IPS DF 6.9 (cell line): Measurements from ENCODE around the gene KLHL40.

ENCODE experiments used
- DNase-seq: peaks from one replicate; pipeline ENCODE4 v3.0.0-alpha.2; 2013; ENCODE audit warnings: low read depth, low spot score
- H3K27ac ChIP-seq: one replicate; pipeline ENCODE4 v1.5.1; 2013; ENCODE audit warnings: low read length, control low read depth
- H3K27me3 ChIP-seq: 2 replicates; pipeline ENCODE4 v1.6.1; 2013; ENCODE audit warnings: mild to moderate bottlenecking, low read length; ENCODE audit not compliant: control insufficient read depth, insufficient read depth
- H3K36me3 ChIP-seq: 2 replicates; pipeline ENCODE4 v1.6.1; 2013; ENCODE audit warnings: low read length; ENCODE audit not compliant: control insufficient read depth, insufficient read depth
- H3K4me1 ChIP-seq: 2 replicates; pipeline ENCODE4 v1.6.1; 2013; ENCODE audit warnings: low read length; ENCODE audit not compliant: control insufficient read depth, insufficient read depth
- H3K4me3 ChIP-seq: 2 replicates; pipeline ENCODE4 v1.5.1; 2013; ENCODE audit warnings: mild to moderate bottlenecking, low read length
- H3K9me3 ChIP-seq: 2 replicates; pipeline ENCODE4 v1.6.1; 2013; ENCODE audit warnings: low read length, inconsistent platforms; ENCODE audit not compliant: control insufficient read depth, insufficient read depth
- WGBS: extraction: QIAGEN DNeasy Blood & Tissue Kit; methylation state at CpG from one replicate; pipeline ENCODE4 v1.1.7; 2013; ENCODE audit warnings: mixed read lengths, missing lambda C conversion rate; ENCODE audit not compliant: insufficient read length, insufficient coverage; 5-methylcytosine and 5-hydroxymethylcytosine counted together

Gene KLHL40

GRCh38 chr3:42662813-42663535, 22.4 kb upstream of the KLHL40 start:
- no CpG with 5 or more reads among the region's 12 CpGs for WGBS

GRCh38 chr3:42663581-42664437, 21.5 kb upstream of the KLHL40 start:
- Histone ChIP-seq H3K4me3 (no peak overlapping the region), H3K36me3 (no peaks in the 10 kb centered on the region; the same call in 1 of the 2 replicates), H3K9me3 (no peaks in the 10 kb centered on the region), H3K27ac (no peak overlapping the region), H3K27me3 (no peaks in the 10 kb centered on the region), H3K4me1 (peaks cover 2% of the 10 kb centered on the region; the same call in 1 of the 2 replicates)
- no CpG with 5 or more reads among the region's 38 CpGs for whole genome bisulfite sequencing
- DNase-seq = no peak

More at GRCh38 chr3:42662813-42663535, 22.4 kb upstream of the KLHL40 start:
- Histone ChIP-seq H3K36me3 (peaks cover 4% of the 10 kb centered on the region; the same call in 1 of the 2 replicates), H3K27ac (no peak overlapping the region), H3K4me1 (peaks cover 2% of the 10 kb centered on the region; the same call in 1 of the 2 replicates), H3K4me3 (no peak overlapping the region), H3K9me3 (no peaks in the 10 kb centered on the region), H3K27me3 (no peaks in the 10 kb centered on the region)
- DNase-seq = no peak

- no peak for DNase-seq
- WGBS = no CpG with 5 or more reads among the region's 19 CpGs
- Histone ChIP-seq H3K9me3 (no peaks in the 10 kb centered on the region), H3K27me3 (no peaks in the 10 kb centered on the region), H3K36me3 (no peaks in the 10 kb centered on the region; the same call in 1 of the 2 replicates), H3K4me3 (no peak overlapping the region), H3K4me1 (peaks cover 2% of the 10 kb centered on the region; the same call in 1 of the 2 replicates), H3K27ac (no peak overlapping the region)
These were observed 20.9 kb upstream of the KLHL40 start for GRCh38 chr3:42664438-42664803.

DNA sequence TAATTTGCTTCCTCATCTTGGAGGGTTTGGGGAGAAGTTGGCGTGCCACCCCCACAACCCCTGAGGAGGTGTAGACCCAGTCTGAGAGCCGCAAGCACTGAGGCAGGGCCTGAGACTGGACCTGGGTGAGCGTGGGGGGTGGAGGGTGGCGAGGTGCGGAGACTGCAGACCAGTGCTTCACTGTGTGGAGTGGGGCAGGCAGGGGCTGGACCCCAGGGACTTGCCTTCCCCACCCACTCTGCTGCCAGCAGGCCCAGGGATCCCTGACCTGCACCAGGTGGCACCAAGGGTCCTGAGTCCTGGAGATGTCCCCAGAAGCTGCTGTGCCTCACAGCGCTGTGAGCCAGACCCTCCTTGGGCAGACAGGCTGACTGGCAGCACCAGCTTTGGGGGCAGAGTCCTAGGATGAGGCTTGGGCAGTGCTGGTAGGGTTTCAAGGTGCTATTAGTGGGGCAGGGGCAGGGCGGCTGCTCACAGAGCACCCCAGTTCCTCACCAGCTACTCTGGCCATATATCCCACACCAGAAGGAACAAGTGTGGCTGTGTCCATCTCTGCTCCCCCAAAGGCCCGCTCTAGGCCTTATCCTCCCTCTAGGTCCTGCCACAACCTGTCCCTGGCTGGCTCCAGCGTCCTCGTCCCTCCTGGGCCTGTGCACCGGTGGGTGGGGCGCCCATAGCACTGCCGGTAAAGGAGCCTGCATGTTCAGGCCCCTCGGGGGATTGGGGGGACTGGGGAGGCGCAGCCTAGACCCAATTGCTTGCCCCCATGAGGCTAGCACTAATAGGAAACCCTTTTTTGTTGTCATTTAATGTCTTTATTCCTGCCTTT, 20.1 kb upstream of the KLHL40 start:
- 0 out of 2 replicates have a peak, but pooled peaks cover 2% of the 10 kb centered on the region for H3K4me1 ChIP-seq
- no peaks in the 10 kb centered on the region for H3K9me3 ChIP-seq
- DNase-seq = no peak
- H3K36me3 ChIP-seq = no peaks in the 10 kb centered on the region; the same call in 1 of the 2 replicates
- no peaks in the 10 kb centered on the region for H3K27me3 ChIP-seq
- H3K4me3 ChIP-seq = no peak overlapping the region
- no peak overlapping the region for H3K27ac ChIP-seq
- no CpG with 5 or more reads among the region's 15 CpGs for WGBS

- no peak overlapping the region for H3K4me3 ChIP-seq
- no peak for DNase-seq
- H3K36me3 ChIP-seq = no peaks in the 10 kb centered on the region; the same call in 1 of the 2 replicates
- no CpG with 5 or more reads among the region's 8 CpGs for WGBS
- H3K4me1 ChIP-seq = 0 out of 2 replicates have a peak, but pooled peaks cover 2% of the 10 kb centered on the region
- H3K9me3 ChIP-seq = no peaks in the 10 kb centered on the region
- H3K27me3 ChIP-seq = no peaks in the 10 kb centered on the region
- no peak overlapping the region for H3K27ac ChIP-seq
These were observed 19.3 kb upstream of the KLHL40 start for GRCh38 chr3:42666022-42666421.

DNA sequence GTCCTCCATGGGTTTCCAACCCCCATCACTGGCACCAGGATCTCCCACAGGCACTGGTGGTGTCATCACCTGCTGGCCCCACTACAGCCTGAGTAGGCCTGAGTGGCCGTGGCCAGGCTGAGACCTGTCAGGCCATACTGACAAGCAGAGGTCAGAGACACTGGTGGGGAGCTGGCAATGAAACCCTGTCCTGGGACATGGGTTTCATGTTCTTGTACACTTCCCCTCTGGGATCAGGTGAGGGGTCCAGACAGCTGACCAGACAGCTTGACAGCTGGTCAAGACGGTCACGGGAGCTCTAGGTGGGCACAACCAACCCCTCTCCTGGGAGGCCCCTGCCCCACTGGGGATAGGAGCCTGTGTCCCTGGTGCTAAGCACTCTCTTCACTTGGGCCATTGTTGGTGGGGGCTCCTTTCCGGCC, 18.7 kb upstream of the KLHL40 start:
- H3K4me3 ChIP-seq = no peak overlapping the region
- no peaks in the 10 kb centered on the region; the same call in 1 of the 2 replicates for H3K36me3 ChIP-seq
- WGBS = no CpG with 5 or more reads among the region's 4 CpGs
- no peak for DNase-seq
- H3K27me3 ChIP-seq = no peaks in the 10 kb centered on the region
- no peak overlapping the region for H3K27ac ChIP-seq
- H3K9me3 ChIP-seq = no peaks in the 10 kb centered on the region
- H3K4me1 ChIP-seq = 0 out of 2 replicates have a peak, but pooled peaks cover 2% of the 10 kb centered on the region

DNA sequence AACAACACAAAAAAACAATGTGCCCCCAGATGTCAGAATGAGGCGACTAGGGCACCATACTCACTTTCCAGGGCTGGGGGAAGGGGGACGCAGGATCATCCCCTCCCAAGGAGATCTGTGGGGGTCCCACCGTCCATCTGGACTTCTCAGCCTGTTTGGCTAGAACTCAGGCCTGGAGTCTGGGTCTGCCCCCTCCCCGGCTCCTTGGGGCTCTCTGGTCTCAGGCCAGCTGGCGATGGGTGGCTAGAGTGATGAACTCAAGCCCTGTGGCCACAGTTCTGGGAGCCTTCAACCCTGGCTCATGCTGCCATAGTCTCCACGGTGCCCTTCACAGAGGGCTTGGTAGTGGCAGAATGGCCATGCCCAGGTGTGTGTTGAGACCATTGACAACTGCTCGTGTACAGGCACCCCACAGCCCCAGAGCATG, 18.2 kb upstream of the KLHL40 start:
- no peak for DNase-seq
- no peak overlapping the region for H3K4me3 ChIP-seq
- no peak overlapping the region for H3K27ac ChIP-seq
- no peaks in the 10 kb centered on the region for H3K9me3 ChIP-seq
- H3K4me1 ChIP-seq = 0 out of 2 replicates have a peak, but pooled peaks cover 2% of the 10 kb centered on the region
- H3K27me3 ChIP-seq = no peaks in the 10 kb centered on the region
- WGBS = no CpG with 5 or more reads among the region's 7 CpGs
- no peaks in the 10 kb centered on the region; the same call in 1 of the 2 replicates for H3K36me3 ChIP-seq

DNA sequence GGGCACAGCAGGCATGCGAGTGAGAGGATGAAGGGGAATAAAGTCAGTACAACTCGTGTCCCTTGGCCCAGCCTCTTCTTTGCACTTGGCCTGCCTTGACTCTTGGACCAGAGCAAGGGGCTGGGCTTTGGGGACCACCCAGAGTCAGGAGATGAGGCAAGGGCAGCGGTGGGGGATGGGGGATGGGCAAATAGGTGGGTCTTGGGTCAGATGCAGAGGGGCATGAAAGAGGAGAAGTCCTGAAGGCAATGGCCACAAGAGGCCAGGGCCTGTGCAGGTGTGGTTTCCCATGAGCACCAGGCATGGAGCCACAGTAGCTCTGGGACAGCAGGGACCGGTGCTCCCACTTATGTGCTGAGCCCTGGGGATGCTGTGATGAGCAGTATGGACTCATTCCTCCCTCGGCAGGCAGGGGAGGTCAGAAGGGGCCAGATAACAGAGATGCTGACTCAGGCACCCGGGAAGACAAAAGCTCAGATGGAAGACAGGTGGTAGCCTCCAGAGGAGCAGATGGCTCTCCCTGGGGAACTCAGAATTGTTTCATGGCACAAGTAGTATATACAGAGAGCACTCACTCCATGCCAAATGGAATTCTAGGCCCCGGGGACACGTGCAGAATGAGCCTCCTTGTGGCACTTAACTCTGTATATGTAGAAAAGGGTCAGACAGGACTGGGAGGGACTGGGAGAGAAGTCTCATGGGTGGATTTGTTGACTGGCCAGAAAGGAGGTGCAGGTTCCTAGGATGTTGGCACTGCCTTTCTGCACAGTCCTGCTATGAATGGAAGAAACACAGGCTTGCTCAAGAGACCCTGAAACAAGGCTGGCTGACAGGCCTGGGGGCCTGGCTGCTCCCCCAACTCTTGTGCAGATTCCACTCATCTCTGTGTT, 17.6 kb upstream of the KLHL40 start:
- Histone ChIP-seq H3K27ac (no peak overlapping the region), H3K27me3 (no peaks in the 10 kb centered on the region), H3K36me3 (no peaks in the 10 kb centered on the region; the same call in 1 of the 2 replicates), H3K4me1 (0 out of 2 replicates have a peak, but pooled peaks cover 2% of the 10 kb centered on the region), H3K4me3 (no peak overlapping the region), H3K9me3 (no peaks in the 10 kb centered on the region)
- no CpG with 5 or more reads among the region's 8 CpGs for WGBS
- no peak for DNase-seq

DNA sequence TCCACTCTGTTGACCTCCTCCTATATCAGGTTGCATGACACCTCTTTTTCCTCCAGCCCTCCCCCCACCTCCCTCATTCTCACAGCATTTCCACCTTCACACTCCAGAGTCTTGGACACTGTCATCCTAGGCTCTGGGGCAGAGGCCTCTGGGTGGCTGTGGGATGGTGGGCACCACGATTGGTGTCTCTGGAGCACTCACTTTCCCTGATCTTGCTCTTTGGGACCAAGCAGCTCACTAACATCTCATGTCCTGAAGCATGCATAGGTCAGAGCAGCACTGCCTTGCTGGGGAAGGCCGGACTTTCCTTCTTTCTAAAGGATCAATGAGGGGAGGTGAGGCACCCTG, 16.9 kb upstream of the KLHL40 start:
- WGBS = no CpG with 5 or more reads among the region's 2 CpGs
- Histone ChIP-seq H3K4me3 (no peak overlapping the region), H3K36me3 (no peaks in the 10 kb centered on the region; the same call in 1 of the 2 replicates), H3K27ac (no peak overlapping the region), H3K4me1 (0 out of 2 replicates have a peak, but pooled peaks cover 2% of the 10 kb centered on the region), H3K27me3 (no peaks in the 10 kb centered on the region), H3K9me3 (no peaks in the 10 kb centered on the region)
- DNase-seq = no peak
